SK-N-SH (cell line): Measurements from ENCODE around the gene GAR1. TPM values are rescaled to one million over a fixed set of nuclear protein-coding genes. Genes with fewer than 3 reads are reported as not detected.

Source experiments
- polyA plus RNA-seq, 3 experiments: library from polyadenylated mRNA; depleted of rRNA; stranded (reverse); fragments of >200 nt; gene quantifications; 2 replicates each; pipeline ENCODE4 v1.2.3, GENCODE V29; 2012

The GAR1 gene
- polyA plus RNA-seq, 1 of the 3 experiments (the other 2 are of a cell fraction): 40.5 TPM

Other genes with a start within 250 kb of the GAR1 start
- 30.2 and 55.3 TPM in 2 replicates for gene CASP6, start 112.3 kb upstream of the GAR1 start, polyA plus RNA-seq (2012; rRNA removed)
- gene PLA2G12A, start 85.7 kb upstream of the GAR1 start, polyA plus RNA-seq (2012; rRNA removed): 7.9 and 8.7 TPM in 2 replicates
- 19.6 and 27.0 TPM in 2 replicates for gene CFI, start 13.8 kb upstream of the GAR1 start, polyA plus RNA-seq (2012; rRNA removed)
- 0.05 and 0.10 TPM in 2 replicates for gene RRH, start 12.2 kb downstream of the GAR1 start, polyA plus RNA-seq (2012; rRNA removed)
- gene LRIT3, start 32.3 kb downstream of the GAR1 start, polyA plus RNA-seq (2012; rRNA removed): 0.02 TPM in 1 of 2 replicates, not detected in the other
- gene EGF, start 97.1 kb downstream of the GAR1 start, polyA plus RNA-seq (2012; rRNA removed): 0.89 and 2.4 TPM in 2 replicates